Measurements from ENCODE around the gene LYPD6B.
"Not testable (repeated sequence)": the region's sequence is repeated elsewhere in the genome, so short reads cannot be mapped to it uniquely, and the experiment has no call there.

The LYPD6B gene

GRCh38 chr2:149221898-149222297 is 183.4 kb downstream of the LYPD6B start:
- DNase-seq, result no peak

GRCh38 chr2:149223472-149224095 is 185.1 kb downstream of the LYPD6B start:
- DNase-seq, result no peak

- peak in 1 of 3 donors; percentile 18 for DNase-seq
Measured at GRCh38 chr2:149224543-149224942, 186.0 kb downstream of the LYPD6B start.

- no peak for DNase-seq
Measured at GRCh38 chr2:149225446-149225845, 186.9 kb downstream of the LYPD6B start.

- peak in 1 of 3 donors; percentile 4 for DNase-seq
Measured at GRCh38 chr2:149226790-149227189, 188.3 kb downstream of the LYPD6B start.

- DNase-seq, result no peak
Measured at GRCh38 chr2:149235816-149236375, 197.4 kb downstream of the LYPD6B start.

- DNase-seq, result no peak
Measured at GRCh38 chr2:149236410-149236809, 197.9 kb downstream of the LYPD6B start.

- no peak for DNase-seq
Measured at GRCh38 chr2:149246186-149246585, 207.7 kb downstream of the LYPD6B start.

GRCh38 chr2:149251436-149251835 is 212.9 kb downstream of the LYPD6B start:
- not testable (repeated sequence) for DNase-seq

GRCh38 chr2:149256877-149257276 is 218.4 kb downstream of the LYPD6B start:
- not testable (repeated sequence) for DNase-seq

GRCh38 chr2:149258531-149258930 is 220.0 kb downstream of the LYPD6B start:
- no peak for DNase-seq

GRCh38 chr2:149259136-149259535 is 220.6 kb downstream of the LYPD6B start:
- no peak for DNase-seq

- DNase-seq, result no peak
Measured at GRCh38 chr2:149261692-149262091, 223.2 kb downstream of the LYPD6B start.
